NCI-H526 treated with DMSO at 0.1 percent for 48 hours (cell line): ENCODE results near the gene KLHL5.
"Not testable (repeated sequence)": the region's sequence is repeated elsewhere in the genome, so short reads cannot be mapped to it uniquely, and the experiment has no call there.

Experiments used
- DNase-seq: peaks from one replicate; lab custom pipeline; 2025; lab: John Stamatoyannopoulos, UW

Gene KLHL5

GRCh38 chr4:39102297-39102696 lies 40.3 kb downstream of the KLHL5 start:
- no peak for DNase-seq

DNA sequence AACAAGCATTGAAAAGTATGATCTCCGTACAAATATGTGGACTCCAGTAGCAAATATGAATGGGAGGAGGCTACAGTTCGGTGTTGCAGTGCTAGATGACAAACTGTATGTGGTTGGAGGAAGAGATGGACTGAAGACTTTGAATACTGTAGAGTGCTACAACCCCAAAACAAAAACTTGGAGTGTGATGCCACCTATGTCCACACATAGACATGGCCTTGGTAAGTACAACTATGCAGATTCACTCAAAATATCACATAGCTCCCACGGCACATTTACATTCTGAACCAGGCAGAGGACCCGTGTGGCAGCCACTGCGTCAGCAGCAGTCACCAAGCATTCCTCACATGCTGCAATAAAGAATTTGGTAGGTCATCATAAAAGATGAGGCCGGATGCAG lies 41.3 kb downstream of the KLHL5 start:
- DNase-seq: no peak

- no peak for DNase-seq
These were observed 42.2 kb downstream of the KLHL5 start for GRCh38 chr4:39104255-39104654.

- no peak for DNase-seq
These were observed 44.0 kb downstream of the KLHL5 start for GRCh38 chr4:39106011-39106410.

DNA sequence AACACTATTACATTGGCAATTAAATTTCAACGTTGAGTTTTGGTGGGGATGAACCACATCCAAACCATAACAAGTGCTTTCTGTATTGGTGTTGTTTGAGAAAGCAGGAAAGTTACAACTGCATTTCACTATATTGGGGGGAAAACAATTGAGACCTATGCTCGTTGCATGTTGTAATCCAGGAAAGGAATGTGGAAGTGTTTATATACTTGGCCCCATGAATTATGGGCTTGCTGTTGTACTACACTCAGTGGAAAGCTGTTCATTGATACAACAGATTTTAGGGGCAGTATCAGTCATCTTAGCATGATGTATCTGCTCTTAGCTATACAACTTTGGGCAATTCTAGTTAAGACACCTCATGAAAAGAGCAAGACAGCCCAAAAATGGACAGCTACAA lies 52.4 kb downstream of the KLHL5 start:
- no peak for DNase-seq

DNA sequence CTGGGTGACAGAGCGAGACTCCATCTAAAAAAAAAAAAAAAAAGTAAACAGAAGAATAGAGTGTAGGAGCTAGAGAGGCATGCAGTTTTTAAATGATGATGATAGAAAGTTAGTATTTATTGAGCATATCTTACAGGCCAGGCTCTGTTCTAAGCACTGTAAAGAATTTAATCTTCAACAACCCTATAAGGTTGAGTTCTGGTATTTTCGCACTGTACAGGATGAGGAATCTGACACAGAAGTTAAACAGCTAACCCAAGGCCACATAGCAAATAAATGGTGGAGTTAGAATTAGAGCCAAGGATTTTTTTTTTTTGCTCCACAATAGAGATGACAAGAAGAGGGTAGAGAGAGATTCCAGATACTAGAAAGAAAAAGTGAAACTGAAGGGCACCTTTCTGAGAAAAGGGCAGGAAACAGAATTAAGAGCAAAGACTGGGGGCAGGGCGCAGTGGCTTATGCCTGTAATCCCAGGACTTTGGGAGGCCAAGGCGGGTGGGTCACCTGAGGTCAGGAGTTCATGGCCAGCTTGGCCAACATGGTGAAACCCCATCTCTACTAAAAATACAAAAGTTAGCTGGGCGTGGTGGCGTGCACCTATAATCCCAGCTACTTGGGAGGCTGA lies 56.1 kb downstream of the KLHL5 start:
- DNase-seq: no peak

DNA sequence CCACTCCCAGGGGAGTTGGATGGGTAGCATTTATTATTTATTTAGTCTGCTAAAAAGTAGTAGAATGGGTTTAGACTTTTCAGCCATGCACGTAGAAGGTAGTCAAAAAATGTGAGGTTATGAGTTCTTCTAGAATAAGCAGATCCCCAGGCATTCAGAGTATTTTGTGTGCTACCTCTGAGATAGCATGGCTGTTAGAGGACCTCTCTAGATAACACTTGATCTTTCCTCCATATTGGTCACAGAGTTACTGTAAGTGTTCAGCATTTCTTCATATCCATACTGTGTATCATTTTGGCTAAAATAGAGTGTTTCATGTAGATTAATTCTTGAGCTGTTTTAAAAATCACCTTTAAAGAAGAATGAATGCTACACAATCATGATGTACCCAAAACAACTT lies 58.4 kb downstream of the KLHL5 start:
- no peak for DNase-seq

DNA sequence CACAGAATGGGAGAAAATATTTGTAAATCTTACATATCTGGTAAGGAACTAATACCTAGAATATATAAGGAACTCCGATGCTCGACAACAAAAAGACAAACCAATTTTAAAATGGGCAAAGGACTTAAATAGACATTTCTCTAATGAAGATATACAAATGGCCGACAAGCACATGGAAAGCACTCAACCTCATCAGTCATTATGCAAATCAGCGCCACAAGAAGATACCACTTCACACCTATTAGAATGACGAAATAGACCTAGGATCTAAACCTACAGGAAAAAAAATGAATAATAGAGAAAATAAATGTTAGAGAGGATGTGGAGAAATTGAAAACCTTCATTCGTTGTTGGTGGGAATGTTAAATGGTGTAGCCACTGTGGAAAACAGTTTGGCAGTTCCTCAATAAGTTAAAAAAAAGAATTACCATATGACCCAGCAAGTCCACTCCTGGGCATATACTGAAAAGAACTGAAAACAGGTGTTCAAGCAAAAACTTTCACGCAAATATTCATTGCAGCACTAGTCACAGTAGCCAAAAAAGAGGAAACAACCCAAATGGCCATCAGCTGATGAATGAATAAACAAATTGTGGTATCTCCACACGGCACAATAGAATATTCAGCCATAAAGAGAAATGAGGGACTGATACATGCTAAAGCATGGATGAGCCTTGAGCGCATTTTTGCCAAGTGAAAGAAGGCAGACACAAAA lies 63.0 kb downstream of the KLHL5 start:
- no peak for DNase-seq

- DNase-seq: no peak
These were observed 63.6 kb downstream of the KLHL5 start for GRCh38 chr4:39125600-39125985.

- no peak for DNase-seq
These were observed 64.4 kb downstream of the KLHL5 start for GRCh38 chr4:39126256-39127095.

DNA sequence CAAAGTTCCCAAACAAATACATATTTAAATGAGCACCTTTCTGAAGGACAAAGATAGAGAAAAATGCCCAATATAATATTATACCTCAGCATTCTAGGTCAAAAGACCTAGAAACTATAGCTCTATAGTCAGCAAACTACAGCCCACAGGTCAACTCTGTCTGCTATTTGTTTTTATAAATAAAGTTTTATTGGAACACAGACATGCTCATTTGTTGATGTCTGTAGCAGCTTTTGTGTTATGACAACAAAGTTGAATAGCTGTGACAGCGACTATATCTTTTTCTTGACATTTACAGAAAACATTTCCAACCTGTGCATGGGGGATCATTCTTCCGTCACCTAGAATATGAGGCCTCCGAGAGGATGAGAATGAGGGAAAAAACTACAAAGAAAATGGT lies 71.6 kb downstream of the KLHL5 start:
- no peak for DNase-seq

DNA sequence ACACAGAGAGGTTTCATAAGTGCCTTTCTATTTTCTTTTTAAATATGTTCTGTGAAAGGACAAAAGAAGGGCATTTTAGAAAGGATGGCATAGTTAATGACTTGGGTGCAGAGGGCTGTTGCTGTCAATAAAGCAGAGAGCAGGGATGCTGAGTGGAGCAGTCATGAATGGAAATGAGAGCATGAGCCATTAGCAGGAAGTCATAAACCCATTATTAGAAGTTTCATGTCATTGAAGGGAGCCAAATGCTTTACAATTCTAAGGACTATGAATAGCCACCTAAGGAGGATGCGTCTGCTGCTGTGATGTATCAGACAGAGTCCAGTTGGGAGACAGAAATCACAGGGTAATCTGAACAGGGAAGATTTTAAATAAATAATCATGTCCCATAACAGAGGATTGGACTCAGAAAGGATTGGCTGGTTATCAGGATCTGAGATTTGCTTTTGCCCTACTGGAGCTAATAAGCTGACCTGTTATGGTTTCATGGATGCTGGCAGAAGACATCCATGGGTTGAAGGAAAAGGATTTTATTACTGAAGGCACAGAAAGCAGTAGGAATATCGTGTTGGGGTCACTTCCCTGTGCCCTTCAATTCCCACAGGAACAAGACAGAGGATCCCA lies 72.8 kb downstream of the KLHL5 start:
- DNase-seq: no peak

DNA sequence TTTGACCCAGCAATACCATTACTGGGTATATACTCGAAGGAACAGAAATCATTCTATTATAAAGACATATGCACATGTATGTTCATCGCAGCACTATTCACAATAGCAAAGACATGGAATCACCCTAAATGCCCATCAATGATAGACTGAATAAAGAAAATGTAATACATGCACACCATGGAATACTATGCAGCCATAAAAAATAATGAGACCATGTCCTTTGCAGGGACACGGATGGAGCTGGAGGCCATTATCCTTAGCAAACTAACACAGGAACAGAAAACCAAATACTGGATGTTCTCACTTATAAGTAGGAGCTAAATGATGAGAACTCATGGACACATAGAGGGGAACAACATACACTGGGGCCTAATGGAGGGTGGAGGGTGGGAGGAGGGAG lies 76.2 kb downstream of the KLHL5 start:
- not testable (repeated sequence) for DNase-seq

DNA sequence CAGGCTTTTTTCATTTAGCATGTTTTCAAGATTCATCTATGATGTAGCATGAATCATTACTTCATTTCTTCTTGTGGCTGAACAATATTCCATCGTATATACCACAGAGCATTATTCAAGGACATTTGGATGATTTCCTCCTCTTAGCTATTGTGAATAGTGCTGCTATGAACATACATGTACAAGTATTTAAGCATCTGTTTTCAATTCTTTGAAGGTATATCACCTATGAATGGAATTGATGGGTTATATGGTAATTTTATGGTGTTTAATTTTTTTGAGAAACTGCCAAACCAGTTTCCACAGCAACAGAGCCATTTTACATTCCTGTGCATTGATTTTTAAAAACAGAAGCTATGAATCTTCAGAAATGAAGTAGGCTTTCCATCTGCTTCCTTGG lies 84.2 kb downstream of the KLHL5 start:
- DNase-seq: no peak

- DNase-seq: no peak
These were observed 92.0 kb downstream of the KLHL5 start for GRCh38 chr4:39154009-39154408.

GRCh38 chr4:39157520-39157919 lies 95.5 kb downstream of the KLHL5 start:
- no peak for DNase-seq

- DNase-seq: no peak
These were observed 104.1 kb downstream of the KLHL5 start for GRCh38 chr4:39166177-39166576.

- DNase-seq: no peak
These were observed 104.6 kb downstream of the KLHL5 start for GRCh38 chr4:39166669-39167068.

- DNase-seq: no peak
These were observed 107.4 kb downstream of the KLHL5 start for GRCh38 chr4:39169426-39169825.

DNA sequence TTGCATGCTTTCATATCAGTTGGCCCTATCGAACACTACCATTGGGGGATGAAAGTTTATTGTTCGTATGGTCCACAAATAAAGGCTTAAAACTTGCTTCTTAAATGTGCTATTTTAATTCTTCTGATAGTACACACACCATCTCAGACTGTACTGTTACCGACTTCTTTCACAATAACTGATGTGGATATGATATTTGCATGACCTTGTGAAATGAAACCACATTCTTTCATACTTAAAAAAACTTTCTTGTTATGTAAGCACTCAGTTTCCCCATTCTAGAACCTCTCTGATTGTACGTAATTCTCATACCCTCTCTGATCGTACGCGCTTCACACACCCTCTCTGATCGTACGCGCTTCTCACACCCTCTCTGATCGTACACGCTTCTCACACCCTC lies 108.3 kb downstream of the KLHL5 start:
- DNase-seq: no peak
